K562 (cell line): ENCODE data around the gene ABCB10. TPM values are rescaled to one million over a fixed set of nuclear protein-coding genes. Genes with fewer than 3 reads are reported as not detected.

Source experiments
- ATAC-seq: fragments of 200-7000 bp; cut with Tn5 transposase; 3 replicates; pipeline ENCODE4 v1.9.1; 2020; ENCODE audit warnings: moderate library complexity
- BruUV-seq: library from RNA; stranded (reverse); fragments of 400-500 nt; replicated peaks from 2 replicates; lab custom pipeline; 2021; lab: Mats Ljungman, UMichigan
- CTCF ChIA-PET: fragments of 300-600 bp; formaldehyde crosslinking; extraction: SDS; loops from one replicate; lab custom pipeline; 2021; ENCODE audit warnings: low intra/inter-chr PET ratio; lab: Yijun Ruan, JAX
- POLR2A ChIA-PET: fragments of 300-600, 350-650 bp; sonication (Branson Sonifier 250); formaldehyde crosslinking; extraction: SDS; loops from one replicate; lab custom pipeline; 2021; ENCODE audit warnings: antibody characterized with exemption, inconsistent platforms; lab: Yijun Ruan, JAX
- DNase-seq, 4 experiments: peaks; one replicate each; pipeline versions ENCODE4 v3.0.0 to v3.0.0-alpha.2; 2011 to 2018; ENCODE audit warnings: low spot score in 3 of 4, mixed read lengths in 3 of 4; ENCODE audit errors: extremely low read depth in 1 of 4
- FAIRE-seq: peaks from 2 replicates; lab custom pipeline; 2011; peaks lifted over from hg19 to GRCh38; lab: Jason Lieb, UNC
- H2AFZ ChIP-seq: 2 replicates; pipeline ENCODE4 v1.6.0; 2011; ENCODE audit warnings: low read depth, low read length, control low read depth, inconsistent platforms
- H3K27ac ChIP-seq: fragments of 200-600 bp; 3 replicates; pipeline ENCODE4 v1.8.0; 2011; ENCODE audit warnings: low read depth, mild to moderate bottlenecking, control low read depth, inconsistent platforms, low read length, moderate library complexity, mixed read lengths; ENCODE audit errors: extremely low read depth
- H3K27me3 ChIP-seq, 2 experiments: fragments of 300-600 bp in 1 of 2; 2 replicates in 1 of 2; 3 replicates in 1 of 2; pipeline versions ENCODE4 v1.6.0 to v1.8.0; 2011; ENCODE audit warnings: inconsistent platforms in 2 of 2, low read length in 2 of 2, mild to moderate bottlenecking in 1 of 2, mixed read lengths in 1 of 2, moderate library complexity in 1 of 2; ENCODE audit not compliant: control insufficient read depth in 2 of 2, insufficient read depth in 2 of 2
- H3K36me3 ChIP-seq: fragments of 300-600 bp; 3 replicates; pipeline ENCODE4 v1.8.0; 2011; ENCODE audit warnings: mild to moderate bottlenecking, low read length, inconsistent platforms; ENCODE audit not compliant: control insufficient read depth, insufficient read depth
- H3K4me1 ChIP-seq, 2 experiments: fragments of 200-600 bp in 1 of 2; replicated peaks in 1 of 2; 2 replicates in 1 of 2; 3 replicates in 1 of 2; pipeline versions ENCODE4 v1.5.1 to v1.8.0; 2011; ENCODE audit warnings: inconsistent platforms in 2 of 2, low read length in 2 of 2, mild to moderate bottlenecking in 1 of 2, mixed read lengths in 1 of 2, moderate library complexity in 1 of 2; ENCODE audit not compliant: control insufficient read depth in 2 of 2, insufficient read depth in 2 of 2
- H3K4me2 ChIP-seq: 2 replicates; pipeline ENCODE4 v1.6.1; 2011; ENCODE audit warnings: low read length, control low read depth, inconsistent platforms, mixed read lengths; ENCODE audit not compliant: insufficient read depth
- H3K4me3 ChIP-seq: fragments of 200-600 bp; sonication (generic), shearing (Covaris generic); 2 replicates; pipeline ENCODE4 v1.5.1; 2016; ENCODE audit warnings: control low read depth, inconsistent platforms
- H3K79me2 ChIP-seq: fragments of 200-600 bp; 3 replicates; pipeline ENCODE4 v1.8.0; 2011; ENCODE audit warnings: low read length, inconsistent platforms; ENCODE audit not compliant: control insufficient read depth, insufficient read depth
- H3K9ac ChIP-seq, 2 experiments: 2 replicates each; pipeline versions ENCODE4 v1.6.0 to v1.6.1; 2011; ENCODE audit warnings: low read depth in 2 of 2, low read length in 2 of 2, control low read depth in 1 of 2, inconsistent platforms in 1 of 2, mild to moderate bottlenecking in 1 of 2, mixed read lengths in 1 of 2; ENCODE audit not compliant: insufficient read depth in 1 of 2
- H3K9me1 ChIP-seq: one replicate; pipeline ENCODE4 v1.6.0; 2011; ENCODE audit warnings: inconsistent platforms, mild to moderate bottlenecking, low read length, moderate library complexity; ENCODE audit not compliant: control insufficient read depth, insufficient read depth
- H3K9me3 ChIP-seq: replicated peaks from 2 replicates; pipeline ENCODE4 v1.5.1; 2011; ENCODE audit warnings: low read depth, low read length, inconsistent platforms; ENCODE audit not compliant: control insufficient read depth, insufficient read depth
- H4K20me1 ChIP-seq: replicated peaks from 2 replicates; pipeline ENCODE4 v1.6.1; 2011; ENCODE audit warnings: low read length, inconsistent platforms, mixed read lengths; ENCODE audit not compliant: control insufficient read depth, insufficient read depth
- ATF1 ChIP-seq, 2 experiments: fragments of 450-650 bp in 1 of 2; IDR thresholded peaks; 2 replicates each; pipeline ENCODE4 v1.6.1; 2016; ENCODE audit warnings: missing compliant biosample characterization in 1 of 2, missing genetic modification characterization in 1 of 2
- CREB3 ChIP-seq: fragments of 450-650 bp; conservative IDR thresholded peaks from 2 replicates; pipeline ENCODE4 v1.6.1; 2016; ENCODE audit warnings: missing genetic modification characterization, low read depth, mild to moderate bottlenecking, missing compliant biosample characterization, moderate library complexity
- FOXK1 ChIP-seq: sonication (generic); formaldehyde crosslinking; IDR thresholded peaks from 2 replicates; pipeline ENCODE4 v1.8.0; 2022; ENCODE audit warnings: missing genetic modification reagents, mild to moderate bottlenecking, borderline replicate concordance
- HDAC3 ChIP-seq: fragments of 450-650 bp; IDR thresholded peaks from 2 replicates; pipeline ENCODE4 v1.6.1; 2018; ENCODE audit warnings: borderline replicate concordance, mild to moderate bottlenecking, moderate library complexity; ENCODE audit not compliant: partially characterized antibody
- MAFG ChIP-seq: fragments of 450-650 bp; conservative IDR thresholded peaks from 2 replicates; pipeline ENCODE4 v1.6.1; 2016; ENCODE audit warnings: missing genetic modification characterization, missing compliant biosample characterization
- MCM7 ChIP-seq, 2 experiments: fragments of 450-650 bp; IDR thresholded peaks; 2 replicates each; pipeline ENCODE4 v1.6.1; 2016 to 2018
- NFIC ChIP-seq: fragments of 450-650 bp; IDR thresholded peaks from 2 replicates; pipeline ENCODE4 v1.6.1; 2017; ENCODE audit warnings: mild to moderate bottlenecking, inconsistent platforms
- NFXL1 ChIP-seq: fragments of 450-650 bp; formaldehyde crosslinking; IDR thresholded peaks from 2 replicates; pipeline ENCODE4 v1.4.0; 2021; ENCODE audit warnings: mild to moderate bottlenecking
- PTBP1 ChIP-seq: fragments of 200-400 bp; formaldehyde crosslinking; IDR thresholded peaks from 2 replicates; pipeline ENCODE4 v1.6.1; 2017; ENCODE audit warnings: low read depth, low read length
- RBM14 ChIP-seq: fragments of 200-400 bp; formaldehyde crosslinking; IDR thresholded peaks from 2 replicates; pipeline ENCODE4 v1.6.1; 2018; ENCODE audit warnings: low read depth, mild to moderate bottlenecking, low read length, moderate library complexity, borderline replicate concordance; ENCODE audit not compliant: insufficient read depth
- SETDB1 ChIP-seq: IDR thresholded peaks from one replicate; pipeline ENCODE4 v1.6.1; 2012; ENCODE audit warnings: low read length, control low read depth, inconsistent platforms
- ZC3H8 ChIP-seq: fragments of 450-650 bp; IDR thresholded peaks from 2 replicates; pipeline ENCODE4 v1.6.1; 2017
- ZNF224 ChIP-seq: sonication (generic); formaldehyde crosslinking; IDR thresholded peaks from 2 replicates; pipeline ENCODE4 v1.8.0; 2022; ENCODE audit warnings: mild to moderate bottlenecking, missing genetic modification reagents
- ZNF347 ChIP-seq: fragments of 450-650 bp; formaldehyde crosslinking; IDR thresholded peaks from 2 replicates; pipeline ENCODE4 v1.4.0; 2020; ENCODE audit warnings: low read depth, mild to moderate bottlenecking, moderate library complexity
- ZNF408 ChIP-seq: fragments of 250-450 bp; sonication (Bioruptor Pico); IDR thresholded peaks from 2 replicates; pipeline ENCODE4 v1.4.0; 2020; ENCODE audit warnings: low read depth, mild to moderate bottlenecking, moderate library complexity
- WGBS: fragments of 100-300 bp; shearing (Covaris generic); methylation state at CpG from one replicate; pipeline ENCODE4 v1.1.6; 2016; ENCODE audit warnings: low coverage, mixed read lengths; ENCODE audit not compliant: insufficient coverage; ENCODE audit errors: missing lambda C conversion rate; 5-methylcytosine and 5-hydroxymethylcytosine counted together
- in situ Hi-C: fragments of 300-500 bp; cut with MboI; formaldehyde crosslinking; loops from 4 replicates; pipeline ENCODE4 v1.15.0; 2018; ENCODE audit warnings: inconsistent platforms, mixed read lengths
- intact Hi-C: fragments of 100-400 bp; cut with micrococcal nuclease; formaldehyde crosslinking; loops from 2 replicates; pipeline ENCODE4 v1.14.2; 2022
- polyA plus RNA-seq, 8 experiments: library from polyadenylated mRNA; depleted of rRNA in 4 of 8; stranded (reverse) in 5 of 8; unstranded in 3 of 8; fragments of >200 nt; fragmentation: Nextera tagmentation in 2 of 8; fragmentation: Illumina TruSeq in 1 of 8; extraction: Ambion mirVana in 2 of 8; extraction: Trizol in 1 of 8; gene quantifications; 2 replicates each; pipeline versions ENCODE4 v1.2.1 to v1.2.3, GENCODE V29; 2011 to 2014; ENCODE audit warnings: inconsistent platforms in 1 of 8, missing spikeins in 1 of 8
- total RNA-seq, 7 experiments: library from RNA; depleted of rRNA in 6 of 7; stranded (reverse); fragments of >200 nt in 6 of 7; fragmentation: Illumina TruSeq in 2 of 7; extraction: Trizol in 2 of 7; gene quantifications; 2 replicates each; pipeline versions ENCODE4 v1.2.1 to v1.2.3, GENCODE V29; 2011 to 2021; ENCODE audit warnings: low replicate concordance in 1 of 7

The ABCB10 gene
- total and polyA plus RNA-seq, 9 of the 15 experiments (the other 6 are each of a cell fraction or from before 2014, with no cell fraction given) = 12.4 to 54.8 (median 36.4) TPM

- 12% methylated on average over 11 of the region's 11 CpGs for WGBS
- Histone ChIP-seq H3K27me3 (peaks cover 24 to 26% of the 10 kb centered on the region in 2 experiments), H3K36me3 (no peaks in the 10 kb centered on the region), H3K9me1 (no peaks in the 10 kb centered on the region), H4K20me1 (no peaks in the 10 kb centered on the region), H3K4me3 (no peak overlapping the region), H3K9ac (no peak overlapping the region), H3K79me2 (no peaks in the 10 kb centered on the region), H3K4me2 (no peak overlapping the region), H2AFZ (no peak overlapping the region), H3K27ac (no peak overlapping the region), H3K4me1 (peaks cover 0 to 4% of the 10 kb centered on the region in 2 experiments; a peak in 2 of 5 replicates), H3K9me3 (no peaks in the 10 kb centered on the region; the same call in 1 of the 2 replicates)
- ATAC-seq (peak; percentile 15; the same call in 1 of the 3 replicates), FAIRE-seq (no peak), DNase-seq (no peak)
- intact Hi-C loops = no loop called here
- POLR2A ChIA-PET = interaction anchor here (0.8 to 2.2 kb wide), 5 partner anchors 10 to 41 kb away, joined by 3 to 7 read pairs (median 5); partner anchors contain the start of gene ABCB10
- TF ChIP-seq PTBP1 (no peak), MCM7 (IDR thresholded peaks at IDR 0.05) (no peak), NFIC (peak; percentile 14; the same call in 1 of the 2 replicates), FOXK1 (CRISPR knock-in tag) (no peak)
- no TSS peak for BruUV-seq
- CTCF ChIA-PET = no interaction called here
- in situ Hi-C loops = no loop called here
These were observed 23.6 kb upstream of the ABCB10 start for GRCh38 chr1:229582011-229582694.

- BruUV-seq = no TSS peak
- Histone ChIP-seq H3K4me1 (peaks cover 0 to 4% of the 10 kb centered on the region in 2 experiments; a peak in 2 of 5 replicates), H3K9ac (no peak overlapping the region), H3K4me3 (no peak overlapping the region), H3K9me1 (no peaks in the 10 kb centered on the region), H4K20me1 (no peaks in the 10 kb centered on the region), H3K36me3 (no peaks in the 10 kb centered on the region), H2AFZ (no peak overlapping the region), H3K9me3 (no peaks in the 10 kb centered on the region; the same call in 1 of the 2 replicates), H3K4me2 (no peak overlapping the region), H3K27me3 (peaks cover 24 to 26% of the 10 kb centered on the region in 2 experiments), H3K79me2 (no peaks in the 10 kb centered on the region), H3K27ac (no peak overlapping the region)
- ATAC-seq (no peak), DNase-seq (no peak), FAIRE-seq (no peak)
- intact Hi-C loops = no loop called here
- CTCF ChIA-PET = no interaction called here
- 25% methylated on average over 3 of the region's 3 CpGs for WGBS
- in situ Hi-C loops = no loop called here
- POLR2A ChIA-PET = interaction anchor here (2.2 kb wide), 1 partner anchor 23 kb away, joined by 6 read pairs; the partner anchor contains the start of gene ABCB10
- TF ChIP-seq ZNF408 (CRISPR knock-in tag) (no peak), HDAC3 (no peak), CREB3 (tag) (no peak), ZC3H8 (no peak), ATF1 (CRISPR knock-in tag; IDR thresholded peaks at IDR 0.05) (no peak), ATF1 (tag; IDR thresholded peaks at IDR 0.05) (no peak), MAFG (tag) (peak; percentile 78), ZNF347 (CRISPR knock-in tag) (no peak), ZNF224 (CRISPR knock-in tag) (no peak), NFXL1 (CRISPR knock-in tag) (no peak), RBM14 (no peak), SETDB1 (no peak)
These were observed 23.0 kb upstream of the ABCB10 start for GRCh38 chr1:229581485-229581884.
